GM19240 (cell line): Measurements from ENCODE around the gene ABCG4.

ENCODE experiments used
- DNase-seq: peaks from one replicate; pipeline ENCODE4 v3.0.0; 2011; ENCODE audit warnings: low spot score; ENCODE audit not compliant: insufficient read length

Gene ABCG4

DNA sequence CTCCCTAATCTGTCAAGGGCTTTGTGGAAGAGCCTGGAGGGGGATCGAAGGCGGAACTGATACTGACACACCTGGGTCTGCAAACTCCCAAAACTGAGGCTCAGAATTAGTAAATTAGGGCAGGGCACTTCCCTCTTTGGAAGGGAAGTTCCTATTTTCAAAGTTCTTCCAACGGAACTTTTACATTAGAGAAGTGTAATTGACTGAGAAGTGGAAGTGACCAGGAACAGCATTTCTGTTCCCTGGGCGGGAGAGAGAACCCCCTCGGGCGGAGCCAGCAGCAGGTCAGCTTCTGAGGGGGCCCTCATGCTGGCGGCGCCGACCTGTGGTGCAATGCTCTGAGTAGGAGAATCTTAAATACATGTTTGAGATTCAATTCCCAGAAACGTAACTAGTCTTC, 56.2 kb downstream of the ABCG4 start:
- no peak for DNase-seq

DNA sequence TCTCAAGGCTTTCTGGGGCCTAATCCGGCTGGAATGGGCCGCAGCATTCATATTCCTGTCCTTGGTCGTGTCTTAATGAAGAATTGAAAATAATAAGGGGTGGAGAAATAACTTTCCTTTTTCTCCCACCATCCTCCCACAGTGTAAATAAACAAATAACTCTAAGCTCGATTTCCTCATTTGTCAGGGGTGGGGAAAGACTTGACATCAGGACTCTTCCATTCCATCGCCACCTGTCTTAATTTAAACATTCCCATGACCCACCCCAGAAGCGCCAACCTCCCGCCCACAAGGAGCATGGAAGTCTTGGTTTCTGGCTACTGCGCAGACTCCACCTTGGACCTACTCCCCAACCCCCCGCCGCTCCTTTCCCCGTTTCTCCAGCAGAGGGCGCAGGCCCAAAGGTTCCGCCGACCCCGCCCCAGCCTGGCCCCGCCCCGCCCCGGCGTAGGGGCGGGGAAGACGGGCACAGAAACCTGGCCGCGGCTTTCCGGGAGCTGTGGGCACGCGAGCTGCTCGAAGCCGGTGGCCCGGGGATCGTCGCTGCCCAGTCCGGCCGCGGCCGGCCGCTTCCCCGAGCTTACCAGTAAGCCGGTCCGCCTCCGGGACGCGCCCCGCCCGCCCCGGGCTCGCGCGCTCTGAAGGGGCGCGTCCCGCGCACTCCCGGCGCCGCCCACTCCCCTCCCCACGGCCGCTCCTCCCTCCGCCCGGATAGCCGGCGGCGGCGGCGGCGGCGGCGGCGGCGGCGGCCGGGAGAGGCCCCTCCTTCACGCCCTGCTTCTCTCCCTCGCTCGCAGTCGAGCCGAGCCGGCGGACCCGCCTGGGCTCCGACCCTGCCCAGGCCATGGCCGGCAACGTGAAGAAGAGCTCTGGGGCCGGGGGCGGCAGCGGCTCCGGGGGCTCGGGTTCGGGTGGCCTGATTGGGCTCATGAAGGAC, 57.0 kb downstream of the ABCG4 start, which contains the start of gene CBL:
CBL (plus strand) TSS at position 766 of the 937 bp plus-strand sequence; CDS start at position 845, 79 bp downstream.
- DNase-seq: peak; percentile 83

DNA sequence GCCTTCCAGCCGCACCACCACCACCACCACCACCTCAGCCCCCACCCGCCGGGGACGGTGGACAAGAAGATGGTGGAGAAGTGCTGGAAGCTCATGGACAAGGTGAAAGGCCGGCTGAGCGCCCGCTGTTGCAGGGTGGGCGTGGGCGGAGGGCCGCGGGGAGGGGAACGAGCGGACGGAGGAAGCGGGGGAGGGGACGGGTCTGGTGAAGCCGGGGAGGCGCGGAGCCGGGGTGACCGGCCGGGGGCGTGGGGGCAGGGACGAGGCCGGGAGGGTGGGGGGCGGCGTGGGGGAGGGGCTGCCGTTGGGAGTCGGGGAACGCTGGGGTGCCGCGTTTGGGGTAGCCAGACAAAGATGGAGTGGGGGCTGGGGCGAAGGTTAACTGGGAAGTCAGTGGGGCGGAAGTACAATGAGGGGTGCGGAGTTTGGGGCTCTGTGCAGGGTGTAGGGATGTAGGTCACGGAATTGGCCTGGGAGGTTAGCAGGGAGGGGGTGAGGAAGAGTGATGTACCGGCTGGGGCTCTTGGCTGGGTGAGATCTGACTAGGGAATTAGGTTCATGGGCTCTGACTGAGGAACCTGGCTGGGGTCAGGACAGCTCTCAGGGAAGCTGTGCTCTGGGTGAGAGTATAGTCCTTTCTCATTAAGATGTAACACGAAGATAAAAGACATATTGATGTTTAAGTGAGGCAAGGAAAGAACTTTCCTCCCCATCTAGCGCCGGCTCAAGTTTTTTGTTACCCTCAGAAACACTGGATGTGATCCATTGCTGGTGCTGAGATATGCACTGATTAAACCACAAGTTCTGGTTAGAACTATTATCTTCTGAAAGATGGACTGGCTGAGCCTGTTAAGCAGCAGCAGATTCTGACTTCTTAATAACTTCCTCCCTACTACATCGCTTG, 57.9 kb downstream of the ABCG4 start:
- DNase-seq: no peak

DNA sequence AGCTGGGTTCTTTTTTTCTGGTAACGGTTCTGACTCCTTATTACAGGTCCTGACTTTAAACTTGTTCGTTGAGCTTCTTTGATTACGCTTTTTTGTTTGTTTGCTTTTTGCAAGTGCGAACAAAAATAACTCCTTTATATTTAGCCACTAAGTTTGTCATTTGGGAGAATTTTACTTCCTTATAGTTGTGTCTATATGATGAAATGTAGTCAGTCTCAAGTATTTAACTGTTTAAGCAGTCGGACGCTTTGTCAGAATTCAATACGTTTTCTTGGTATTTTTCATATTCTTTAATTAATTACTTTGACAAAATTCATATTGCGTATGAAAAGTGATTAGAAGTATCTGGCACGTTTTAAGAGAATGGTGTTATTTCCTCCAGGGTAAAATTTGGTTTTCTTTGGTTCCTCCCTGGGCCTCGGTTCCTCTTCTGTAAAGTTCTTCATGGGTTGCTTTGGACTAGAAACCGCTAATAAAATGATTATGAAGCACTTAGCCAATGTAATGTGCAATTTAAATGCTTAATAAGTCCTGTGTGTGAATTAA, 58.6 kb downstream of the ABCG4 start:
- no peak for DNase-seq

DNA sequence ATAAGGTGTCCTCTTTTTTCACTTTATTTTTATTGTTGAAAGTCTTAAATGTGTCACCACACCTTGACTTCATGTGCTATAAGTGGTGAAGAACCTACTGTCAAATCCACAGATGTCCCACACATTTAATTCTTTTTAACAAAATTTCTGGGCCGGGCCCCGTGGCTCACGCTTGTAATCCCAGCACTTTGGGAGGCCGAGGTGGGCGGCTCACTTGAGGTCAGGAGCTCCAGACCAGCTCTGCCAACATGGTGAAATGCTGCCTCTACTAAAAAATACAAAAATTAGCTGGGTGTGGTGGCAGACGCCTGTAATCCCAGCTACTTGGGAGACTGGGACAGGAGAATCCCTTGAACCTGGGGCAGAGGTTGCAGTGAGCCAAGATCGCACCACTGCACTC, 60.3 kb downstream of the ABCG4 start:
- DNase-seq: no peak

DNA sequence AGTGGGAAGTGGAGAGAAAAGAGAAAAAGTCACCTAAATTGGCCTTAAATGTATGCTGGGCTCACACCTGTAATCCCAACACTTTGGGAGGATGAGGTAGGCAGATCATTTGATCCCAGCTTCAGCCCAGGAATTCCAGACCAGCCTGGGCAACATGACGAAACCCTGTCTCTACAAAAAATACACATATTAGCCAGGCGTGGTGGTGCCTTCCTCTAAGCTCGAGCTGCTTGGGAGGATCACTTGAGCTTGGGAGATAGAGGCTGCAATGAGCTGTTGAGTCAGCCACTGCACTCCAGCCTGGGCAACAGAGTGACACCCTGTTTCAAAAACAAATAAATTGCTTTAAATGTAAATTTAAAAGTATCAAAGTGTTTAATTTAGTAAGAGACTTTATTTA, 61.2 kb downstream of the ABCG4 start:
- no peak for DNase-seq
